SU-DHL-6 (cell line): Measurements from ENCODE around the gene RAD51AP1.

Source experiments
- EZH2phosphoT487 ChIP-seq: fragments of 200-600 bp; sonication (generic), shearing (Covaris generic); conservative IDR thresholded peaks from 2 replicates; pipeline ENCODE4 v1.6.1; 2018; ENCODE audit warnings: mild to moderate bottlenecking, antibody characterized with exemption, low read length, moderate library complexity, mixed read lengths
- TF ChIP-seq, protein P1 (sequence below): fragments of 200-600 bp; sonication (generic); IDR thresholded peaks from one replicate; pipeline ENCODE4 v1.5.1; 2017; ENCODE audit warnings: antibody characterized with exemption, mild to moderate bottlenecking, low read length, moderate library complexity; ENCODE audit not compliant: insufficient read depth, poor library complexity, severe bottlenecking

DNA sequence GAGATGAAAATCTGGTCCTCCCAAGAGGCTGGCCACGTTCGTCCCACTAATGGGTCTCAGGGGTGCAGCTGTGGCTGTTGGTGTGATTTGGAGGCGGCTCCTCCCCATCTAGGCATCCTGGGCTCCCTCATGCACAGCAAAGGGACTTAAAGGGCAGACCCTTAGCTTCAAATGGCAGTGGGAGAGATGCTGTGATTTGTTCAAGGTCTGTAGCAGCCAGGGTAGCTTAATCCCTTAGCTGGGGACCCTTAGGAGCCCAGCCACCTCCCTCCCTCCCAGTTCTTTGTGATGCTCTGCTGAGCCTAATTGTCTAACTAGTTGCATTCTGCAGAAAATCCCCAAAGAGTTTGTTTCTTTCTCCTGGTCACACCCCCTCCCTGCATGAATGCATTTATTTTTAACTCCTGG, 41.6 kb downstream of the RAD51AP1 start:
- TF ChIP-seq, protein P1, sequence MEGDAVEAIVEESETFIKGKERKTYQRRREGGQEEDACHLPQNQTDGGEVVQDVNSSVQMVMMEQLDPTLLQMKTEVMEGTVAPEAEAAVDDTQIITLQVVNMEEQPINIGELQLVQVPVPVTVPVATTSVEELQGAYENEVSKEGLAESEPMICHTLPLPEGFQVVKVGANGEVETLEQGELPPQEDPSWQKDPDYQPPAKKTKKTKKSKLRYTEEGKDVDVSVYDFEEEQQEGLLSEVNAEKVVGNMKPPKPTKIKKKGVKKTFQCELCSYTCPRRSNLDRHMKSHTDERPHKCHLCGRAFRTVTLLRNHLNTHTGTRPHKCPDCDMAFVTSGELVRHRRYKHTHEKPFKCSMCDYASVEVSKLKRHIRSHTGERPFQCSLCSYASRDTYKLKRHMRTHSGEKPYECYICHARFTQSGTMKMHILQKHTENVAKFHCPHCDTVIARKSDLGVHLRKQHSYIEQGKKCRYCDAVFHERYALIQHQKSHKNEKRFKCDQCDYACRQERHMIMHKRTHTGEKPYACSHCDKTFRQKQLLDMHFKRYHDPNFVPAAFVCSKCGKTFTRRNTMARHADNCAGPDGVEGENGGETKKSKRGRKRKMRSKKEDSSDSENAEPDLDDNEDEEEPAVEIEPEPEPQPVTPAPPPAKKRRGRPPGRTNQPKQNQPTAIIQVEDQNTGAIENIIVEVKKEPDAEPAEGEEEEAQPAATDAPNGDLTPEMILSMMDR: no peak
- no peak for TF ChIP-seq EZH2phosphoT487
